Measurements from ENCODE around the gene GNB5.

GNB5 gene

DNA sequence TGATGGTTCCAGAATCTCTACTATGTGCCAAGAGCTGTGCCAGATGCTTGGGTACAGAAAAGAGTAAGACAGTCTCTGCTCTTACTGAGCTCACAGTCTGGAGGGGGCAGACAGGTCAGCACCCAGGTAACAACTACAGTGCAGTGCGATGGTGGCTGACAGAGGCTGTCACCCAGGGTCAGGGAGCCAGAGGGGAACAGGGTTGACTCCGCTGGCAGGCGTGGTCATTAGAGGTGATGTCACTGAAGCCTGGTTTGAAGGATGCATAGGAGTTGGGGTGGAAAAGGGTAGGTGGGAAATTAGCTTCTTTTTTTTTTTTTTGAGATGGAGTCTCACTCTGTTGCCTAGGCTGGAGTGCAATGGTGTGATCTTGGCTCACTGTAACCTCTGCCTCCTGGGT lies 31.5 kb downstream of the GNB5 start:
- no peak for TF ChIP-seq CTCF (IDR thresholded peaks at IDR 0.05)
- Histone ChIP-seq H3K9me3 (no peaks in the 10 kb centered on the region), H3K27ac (no peak overlapping the region), H3K4me1 (ENCODE audit: control insufficient read depth in 1 of 2, insufficient read depth in 1 of 2, low read depth in 1 of 2, low read length in 1 of 2) (peaks cover 0 to 3% of the 10 kb centered on the region in 2 experiments), H3K27me3 (no peaks in the 10 kb centered on the region), H3K4me3 (ENCODE audit: low read depth in 1 of 2, low read length in 1 of 2) (no peak overlapping the region), H3K36me3 (no peaks in the 10 kb centered on the region)

GRCh38 chr15:52158084-52158765 lies 33.0 kb downstream of the GNB5 start:
- TF ChIP-seq CTCF (IDR thresholded peaks at IDR 0.05), result no peak
- H3K4me1 ChIP-seq (ENCODE audit: control insufficient read depth in 1 of 2, insufficient read depth in 1 of 2, low read depth in 1 of 2, low read length in 1 of 2), result peaks cover 0 to 3% of the 10 kb centered on the region in 2 experiments
- H3K27ac ChIP-seq, result no peak overlapping the region
- H3K4me3 ChIP-seq (ENCODE audit: low read depth in 1 of 2, low read length in 1 of 2), result no peak overlapping the region
- no peaks in the 10 kb centered on the region for H3K27me3 ChIP-seq
- no peaks in the 10 kb centered on the region for H3K36me3 ChIP-seq
- H3K9me3 ChIP-seq, result no peaks in the 10 kb centered on the region

GRCh38 chr15:52155878-52156277 lies 35.3 kb downstream of the GNB5 start:
- no peaks in the 10 kb centered on the region for H3K9me3 ChIP-seq
- no peak for TF ChIP-seq CTCF (IDR thresholded peaks at IDR 0.05)
- H3K27me3 ChIP-seq, result no peaks in the 10 kb centered on the region
- no peaks in the 10 kb centered on the region for H3K36me3 ChIP-seq
- no peak overlapping the region for H3K4me3 ChIP-seq (ENCODE audit: low read depth in 1 of 2, low read length in 1 of 2)
- no peak overlapping the region for H3K27ac ChIP-seq
- H3K4me1 ChIP-seq (ENCODE audit: control insufficient read depth in 1 of 2, insufficient read depth in 1 of 2, low read depth in 1 of 2, low read length in 1 of 2), result peaks cover 0 to 3% of the 10 kb centered on the region in 2 experiments

DNA sequence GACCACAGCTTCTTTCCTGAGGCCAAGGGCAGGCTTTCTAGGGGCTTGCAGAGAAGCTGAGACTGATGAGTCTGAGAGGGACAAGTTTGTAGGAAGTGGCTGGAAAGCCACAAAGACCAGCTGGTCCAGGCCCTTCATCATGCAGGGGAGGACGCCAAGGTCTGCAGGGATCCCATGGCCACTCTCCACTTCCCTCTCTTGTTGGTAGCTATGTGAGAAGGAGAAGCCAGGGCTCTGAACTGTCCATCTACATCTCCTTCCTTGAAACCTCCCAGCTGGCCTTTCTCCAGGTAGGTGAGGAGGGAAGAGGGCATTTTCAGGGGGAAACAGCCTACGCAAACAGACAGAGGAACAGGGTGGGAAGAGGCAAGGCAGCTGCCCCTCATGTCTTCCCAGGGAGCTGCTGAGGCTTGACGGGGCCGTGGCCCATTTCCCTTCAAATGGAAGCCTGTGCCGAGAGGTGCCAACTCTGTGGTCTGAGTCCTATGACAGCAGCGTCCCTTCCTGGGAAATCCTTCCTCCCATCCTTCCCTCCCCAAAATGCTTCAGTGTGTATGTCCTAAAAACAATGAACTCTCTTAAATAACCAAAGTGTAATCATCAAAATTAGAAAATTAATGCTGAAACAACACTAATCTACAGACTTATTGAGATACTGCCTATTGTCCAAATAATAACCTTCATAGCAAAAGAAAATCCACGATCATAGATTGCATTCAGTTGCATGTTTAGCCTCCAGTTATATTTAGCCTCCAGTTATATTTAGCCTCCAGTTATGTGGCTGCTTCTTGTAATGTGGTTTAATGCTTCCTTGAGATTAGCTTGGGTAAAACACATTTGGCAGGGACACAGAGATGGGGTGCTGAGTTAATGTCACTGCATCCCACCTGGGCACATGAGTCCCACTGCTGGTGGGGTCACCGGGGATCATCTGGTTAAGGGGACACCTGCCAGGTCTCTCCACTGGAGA lies 36.0 kb downstream of the GNB5 start:
- Histone ChIP-seq H3K9me3 (no peaks in the 10 kb centered on the region), H3K36me3 (no peaks in the 10 kb centered on the region), H3K27ac (no peak overlapping the region), H3K27me3 (no peaks in the 10 kb centered on the region), H3K4me1 (ENCODE audit: control insufficient read depth in 1 of 2, insufficient read depth in 1 of 2, low read depth in 1 of 2, low read length in 1 of 2) (peaks cover 0 to 3% of the 10 kb centered on the region in 2 experiments), H3K4me3 (ENCODE audit: low read depth in 1 of 2, low read length in 1 of 2) (no peak overlapping the region)
- no peak for TF ChIP-seq CTCF (IDR thresholded peaks at IDR 0.05)

DNA sequence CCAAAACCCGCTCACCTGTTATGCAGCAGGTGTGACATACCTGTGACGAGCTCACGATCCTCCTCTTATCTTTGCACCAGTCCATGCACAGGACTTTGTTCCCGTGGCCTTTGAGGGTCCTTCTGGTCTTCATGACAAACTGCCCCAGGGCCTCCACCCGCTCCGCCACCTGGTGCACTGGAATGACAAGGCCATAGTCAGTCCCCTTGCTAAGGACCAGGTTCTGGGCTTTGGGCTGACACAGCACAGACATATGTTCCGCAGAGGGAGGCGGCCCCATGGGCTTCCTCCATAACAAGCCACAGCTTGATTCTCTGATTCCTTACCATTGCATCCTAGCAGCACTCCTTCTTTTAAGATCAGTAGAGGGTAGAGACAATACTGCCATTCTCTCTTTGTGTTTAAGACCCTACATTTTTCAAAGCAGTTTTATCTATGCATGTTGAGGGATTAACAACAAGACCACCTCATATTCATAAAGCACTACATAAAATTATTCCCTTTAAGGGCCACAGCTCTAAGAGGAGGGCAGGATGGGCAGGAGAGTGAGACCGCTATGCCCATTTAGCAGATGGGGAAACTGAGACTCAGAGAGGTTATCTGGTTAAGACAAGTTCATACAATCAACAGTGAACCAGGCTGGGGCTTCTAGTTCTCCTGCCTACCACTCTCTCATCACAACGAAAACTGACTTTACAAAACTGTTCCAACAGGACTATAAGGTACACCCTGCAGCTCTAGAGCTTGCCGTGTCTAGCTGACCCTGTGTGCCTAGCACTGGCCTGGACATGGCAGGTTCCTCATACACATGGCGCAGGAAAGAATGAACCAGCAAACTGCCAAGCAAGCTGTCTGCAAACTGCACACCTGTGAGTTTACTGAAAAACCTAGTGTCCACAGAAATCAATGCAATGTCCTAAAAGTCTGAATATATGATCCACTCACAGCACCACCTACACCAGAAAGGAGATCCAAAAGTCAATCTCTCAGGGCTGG lies 37.0 kb downstream of the GNB5 start:
- Histone ChIP-seq H3K27me3 (no peaks in the 10 kb centered on the region), H3K27ac (no peak overlapping the region), H3K4me3 (ENCODE audit: low read depth in 1 of 2, low read length in 1 of 2) (no peak overlapping the region), H3K36me3 (no peaks in the 10 kb centered on the region), H3K9me3 (no peaks in the 10 kb centered on the region), H3K4me1 (ENCODE audit: control insufficient read depth in 1 of 2, insufficient read depth in 1 of 2, low read depth in 1 of 2, low read length in 1 of 2) (peaks cover 0 to 3% of the 10 kb centered on the region in 2 experiments)
- TF ChIP-seq CTCF (IDR thresholded peaks at IDR 0.05), result no peak
